Medulla oblongata (tissue), 1 donor: Measurements from ENCODE around the gene ADGRE1.

Source experiments
- DNase-seq: peaks from one replicate; pipeline ENCODE4 v3.0.0-alpha.2; 2015; ENCODE audit errors: extremely low spot score

Gene ADGRE1

GRCh38 chr19:6955082-6955481 is 67.7 kb downstream of the ADGRE1 start:
- no peak for DNase-seq

GRCh38 chr19:6956573-6956972 is 69.2 kb downstream of the ADGRE1 start:
- no peak for DNase-seq

- DNase-seq, result no peak
Measured at GRCh38 chr19:6958791-6959190, 71.4 kb downstream of the ADGRE1 start.

- no peak for DNase-seq
Measured at GRCh38 chr19:6963244-6963852, 76.0 kb downstream of the ADGRE1 start.

- no peak for DNase-seq
Measured at GRCh38 chr19:6963937-6964336, 76.6 kb downstream of the ADGRE1 start.

- DNase-seq, result peak; percentile 16
Measured at GRCh38 chr19:6967967-6968366, 80.6 kb downstream of the ADGRE1 start.

- no peak for DNase-seq
Measured at GRCh38 chr19:6969490-6969889, 82.1 kb downstream of the ADGRE1 start.

- no peak for DNase-seq
Measured at GRCh38 chr19:6970021-6970420, 82.6 kb downstream of the ADGRE1 start.

- DNase-seq, result no peak
Measured at GRCh38 chr19:6970443-6970842, 83.1 kb downstream of the ADGRE1 start.

- no peak for DNase-seq
Measured at GRCh38 chr19:6971366-6971765, 84.0 kb downstream of the ADGRE1 start.

- DNase-seq, result no peak
Measured at GRCh38 chr19:6976197-6976596, 88.8 kb downstream of the ADGRE1 start.

- no peak for DNase-seq
Measured at GRCh38 chr19:6979399-6979798, 92.0 kb downstream of the ADGRE1 start.

- no peak for DNase-seq
Measured at GRCh38 chr19:6983448-6983847, 96.1 kb downstream of the ADGRE1 start.

- DNase-seq, result peak; percentile 29
Measured at GRCh38 chr19:6987850-6988249, 100.5 kb downstream of the ADGRE1 start.

GRCh38 chr19:6988257-6988656 is 100.9 kb downstream of the ADGRE1 start:
- no peak for DNase-seq
